ENCODE measurements around the gene HOXA9. TPM values are rescaled to one million over a fixed set of nuclear protein-coding genes. Genes with fewer than 3 reads are reported as not detected.

HOXA9 gene
- total RNA-seq, 1 experiment from 2014 or later, result 91.0 TPM

GRCh38 chr7:27201580-27202017 lies 36.3 kb upstream of the HOXA9 start:
- H4K20me1 ChIP-seq (ENCODE audit: insufficient read depth), result no peaks in the 10 kb centered on the region
- POLR2A ChIA-PET, result no interaction called here
- intact Hi-C loops (cut with micrococcal nuclease), result no loop called here
- ATAC-seq (no peak), DNase-seq (ENCODE audit: low read depth, low spot score) (no peak)
- H2AFZ ChIP-seq (ENCODE audit: low read depth, low read length, poor library complexity, severe bottlenecking), result no peak overlapping the region
- H3K27me3 ChIP-seq (ENCODE audit: insufficient read depth, low read length), result no peaks in the 10 kb centered on the region
- RAD21 ChIA-PET (ENCODE audit: low non-redundant PET in 1 of 2, low total read pairs in 2 of 2, uncharacterized antibody in 2 of 2, unreplicated experiment in 2 of 2), result no interaction called here
- no peak for TF ChIP-seq MAX (IDR thresholded peaks at IDR 0.05)
- no peak for TF ChIP-seq YY1 (IDR thresholded peaks at IDR 0.05; ENCODE audit: extremely low read depth, insufficient replicate concordance, low read depth, low read length)
- no peak for TF ChIP-seq POLR2A (IDR thresholded peaks at IDR 0.05; ENCODE audit: borderline replicate concordance, extremely low read depth, insufficient read depth, insufficient read length)
- TF ChIP-seq ZBTB33 (IDR thresholded peaks at IDR 0.05; ENCODE audit: extremely low read depth, insufficient replicate concordance, low read length), result no peak
- TF ChIP-seq CEBPB (IDR thresholded peaks at IDR 0.05; ENCODE audit: low read depth), result no peak
- TF ChIP-seq TCF7L2 (IDR thresholded peaks at IDR 0.05; ENCODE audit: borderline replicate concordance, extremely low read depth, insufficient read depth, insufficient read length), result no peak
- no peak for TF ChIP-seq SRF (IDR thresholded peaks at IDR 0.05; ENCODE audit: low read depth)
- no peak for TF ChIP-seq ZNF274 (IDR thresholded peaks at IDR 0.05; ENCODE audit: low read depth, low read length)
- TF ChIP-seq, protein P1, sequence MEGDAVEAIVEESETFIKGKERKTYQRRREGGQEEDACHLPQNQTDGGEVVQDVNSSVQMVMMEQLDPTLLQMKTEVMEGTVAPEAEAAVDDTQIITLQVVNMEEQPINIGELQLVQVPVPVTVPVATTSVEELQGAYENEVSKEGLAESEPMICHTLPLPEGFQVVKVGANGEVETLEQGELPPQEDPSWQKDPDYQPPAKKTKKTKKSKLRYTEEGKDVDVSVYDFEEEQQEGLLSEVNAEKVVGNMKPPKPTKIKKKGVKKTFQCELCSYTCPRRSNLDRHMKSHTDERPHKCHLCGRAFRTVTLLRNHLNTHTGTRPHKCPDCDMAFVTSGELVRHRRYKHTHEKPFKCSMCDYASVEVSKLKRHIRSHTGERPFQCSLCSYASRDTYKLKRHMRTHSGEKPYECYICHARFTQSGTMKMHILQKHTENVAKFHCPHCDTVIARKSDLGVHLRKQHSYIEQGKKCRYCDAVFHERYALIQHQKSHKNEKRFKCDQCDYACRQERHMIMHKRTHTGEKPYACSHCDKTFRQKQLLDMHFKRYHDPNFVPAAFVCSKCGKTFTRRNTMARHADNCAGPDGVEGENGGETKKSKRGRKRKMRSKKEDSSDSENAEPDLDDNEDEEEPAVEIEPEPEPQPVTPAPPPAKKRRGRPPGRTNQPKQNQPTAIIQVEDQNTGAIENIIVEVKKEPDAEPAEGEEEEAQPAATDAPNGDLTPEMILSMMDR (IDR thresholded peaks at IDR 0.05 in 2 of 3, conservative IDR thresholded peaks at IDR 0.05 in 1 of 3; ENCODE audit: borderline replicate concordance in 1 of 3, insufficient read depth in 1 of 3, low read depth in 2 of 3, low read length in 2 of 3), result no peak
- no peak for TF ChIP-seq CBX3 (IDR thresholded peaks at IDR 0.05; ENCODE audit: low read depth)
- no peak for TF ChIP-seq RAD21 (IDR thresholded peaks at IDR 0.05; ENCODE audit: low read depth)
- no peak for TF ChIP-seq FOSL1 (IDR thresholded peaks at IDR 0.05; ENCODE audit: low read depth)
- no peak for TF ChIP-seq EZH2 (IDR thresholded peaks at IDR 0.05)
- TF ChIP-seq ATF3 (IDR thresholded peaks at IDR 0.05), result no peak
- no peak for TF ChIP-seq SP1 (IDR thresholded peaks at IDR 0.05; ENCODE audit: low read depth)
- no peak for TF ChIP-seq JUND (IDR thresholded peaks at IDR 0.05)
- no peak for TF ChIP-seq POLR2AphosphoS5 (IDR thresholded peaks at IDR 0.05; ENCODE audit: low read depth, low read length)
- no peak for TF ChIP-seq ELF1 (IDR thresholded peaks at IDR 0.05; ENCODE audit: borderline replicate concordance, low read depth)
- no peaks in the 10 kb centered on the region for H3K36me3 ChIP-seq (ENCODE audit: control insufficient read depth in 1 of 2, insufficient read depth in 2 of 2, low read length in 2 of 2)
- H3K9me2 ChIP-seq (ENCODE audit: insufficient read depth), result no peaks in the 10 kb centered on the region
- no peak overlapping the region; the same call in 1 of the 2 replicates for H3K4me2 ChIP-seq (ENCODE audit: low read length)
- H3K9ac ChIP-seq (ENCODE audit: low read length), result no peak overlapping the region
- H3K4me1 ChIP-seq (ENCODE audit: control insufficient read depth in 1 of 2, insufficient read depth in 2 of 2, low read length in 2 of 2), result peaks cover 0 to 24% of the 10 kb centered on the region in 2 experiments; a peak in 3 of 4 replicates
- H3K79me2 ChIP-seq (ENCODE audit: insufficient read depth, low read length), result no peaks in the 10 kb centered on the region
- no TSS peak for BruUV-seq (replicated peaks)
- no peaks in the 10 kb centered on the region for H3K9me3 ChIP-seq (ENCODE audit: control insufficient read depth in 1 of 2, insufficient read depth in 1 of 2, low read depth in 1 of 2, low read length in 2 of 2)
- no peak overlapping the region for H3K27ac ChIP-seq (ENCODE audit: low read depth, low read length)
- CTCF ChIA-PET, result no interaction called here
- H3K4me3 ChIP-seq (replicated peaks in 1 of 2; ENCODE audit: low read depth in 1 of 2, low read length in 2 of 2), result no peak overlapping the region
